Motor neuron (in vitro differentiated cells): Measurements from ENCODE around the gene TRPM8. TPM values are rescaled to one million over a fixed set of nuclear protein-coding genes. Genes with fewer than 3 reads are reported as not detected.
"Not testable (repeated sequence)": the region's sequence is repeated elsewhere in the genome, so short reads cannot be mapped to it uniquely, and the experiment has no call there.

ENCODE experiments used
- ATAC-seq, 8 experiments: fragments of 200-7000 bp; cut with Tn5 transposase; replicated peaks in 6 of 8; 2 replicates each; pipeline ENCODE4 v1.8.0; 2021; ENCODE audit warnings: mild to moderate bottlenecking in 8 of 8, moderate library complexity in 8 of 8
- H3K27ac ChIP-seq, 2 donors: fragments of 250-450 bp; sonication (Bioruptor Pico); 2 replicates each; pipeline ENCODE4 v1.9.0; 2021; ENCODE audit warnings: antibody characterized with exemption in 2 of 2, mild to moderate bottlenecking in 2 of 2, moderate library complexity in 1 of 2
- H3K4me1 ChIP-seq, 2 donors: fragments of 250-450 bp; sonication (Bioruptor Pico); replicated peaks in 1 of 2; 2 replicates each; pipeline ENCODE4 v1.6.1; 2021; ENCODE audit warnings: antibody characterized with exemption in 2 of 2, mild to moderate bottlenecking in 2 of 2, moderate library complexity in 1 of 2
- H3K4me3 ChIP-seq, 5 donors: fragments of 250-450 bp; sonication (Bioruptor Pico); 2 replicates each; pipeline ENCODE4 v1.9.0; 2021; ENCODE audit warnings: antibody characterized with exemption in 5 of 5, mild to moderate bottlenecking in 5 of 5, moderate library complexity in 4 of 5
- WGBS, 10 experiments: fragments of 450-650 bp; shearing (Covaris generic); methylation state at CpG; one replicate each; pipeline ENCODE4 v1.0.0; 2022; 5-methylcytosine and 5-hydroxymethylcytosine counted together
- in situ Hi-C, 9 experiments: fragments of 400-800 bp; cut with MboI; loops; one replicate each; pipeline ENCODE4 v1.15.0; 2021; ENCODE audit warnings: low sequenced_read_pairs in 9 of 9, low pct_unique_long_range_greater_than_20kb in 2 of 9; ENCODE audit not compliant: unreplicated experiment in 9 of 9
- total RNA-seq, 8 experiments: library from RNA; unstranded; fragments of 300-600 nt; gene quantifications; 2 replicates each; pipeline versions ENCODE4 v1.2.3 to v1.2.4, GENCODE V29; 2022

The TRPM8 gene
- total RNA-seq, 8 experiments from 2014 or later = 0.16 to 4.1 (median 1.7) TPM; not detected in 1

DNA sequence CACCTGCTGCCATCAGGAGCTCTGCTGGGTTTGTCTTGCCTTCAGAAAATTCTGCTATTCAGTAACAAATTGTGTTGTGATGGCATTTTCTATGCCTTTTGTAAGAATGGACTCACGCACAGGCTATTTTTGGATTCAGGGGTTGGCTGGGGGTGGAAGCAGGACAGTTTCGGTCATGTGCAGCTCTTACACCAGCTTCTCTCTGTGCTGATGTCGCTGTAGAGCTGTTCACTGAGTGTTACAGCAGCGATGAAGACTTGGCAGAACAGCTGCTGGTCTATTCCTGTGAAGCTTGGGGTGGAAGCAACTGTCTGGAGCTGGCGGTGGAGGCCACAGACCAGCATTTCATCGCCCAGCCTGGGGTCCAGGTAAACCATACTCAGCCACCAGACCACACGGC is 49.2 kb downstream of the TRPM8 start:
- Histone ChIP-seq H3K27ac (no peak overlapping the region), H3K4me1 (peaks cover 6 to 8% of the 10 kb centered on the region in 2 donors), H3K4me3 (no peak overlapping the region)
- in situ Hi-C loops = loop anchor here in 1 of 9 experiments (25.0 kb wide), 1 partner anchor 571 kb away; no protein-coding TSS in a partner anchor
- WGBS, 10 experiments = 33 to 100% (median 60%) methylated on average over 1 to 5 of the region's 7 CpGs; no CpG with 5 or more reads in 3 of the 10 experiments
- peak in 5 of 8 experiments; percentile 80 to 94 (median 88) for ATAC-seq

GRCh38 chr2:233967164-233967563 is 50.0 kb downstream of the TRPM8 start:
- WGBS, 10 experiments = 29 to 100% (median 100%) methylated on average over 1 to 2 of the region's 2 CpGs; no CpG with 5 or more reads in 5 of the 10 experiments
- Histone ChIP-seq H3K27ac (no peak overlapping the region), H3K4me1 (peaks cover 6 to 8% of the 10 kb centered on the region in 2 donors), H3K4me3 (no peak overlapping the region)
- in situ Hi-C loops = loop anchor here in 1 of 9 experiments (25.0 kb wide), 1 partner anchor 570 kb away; no protein-coding TSS in a partner anchor
- no peak for ATAC-seq

DNA sequence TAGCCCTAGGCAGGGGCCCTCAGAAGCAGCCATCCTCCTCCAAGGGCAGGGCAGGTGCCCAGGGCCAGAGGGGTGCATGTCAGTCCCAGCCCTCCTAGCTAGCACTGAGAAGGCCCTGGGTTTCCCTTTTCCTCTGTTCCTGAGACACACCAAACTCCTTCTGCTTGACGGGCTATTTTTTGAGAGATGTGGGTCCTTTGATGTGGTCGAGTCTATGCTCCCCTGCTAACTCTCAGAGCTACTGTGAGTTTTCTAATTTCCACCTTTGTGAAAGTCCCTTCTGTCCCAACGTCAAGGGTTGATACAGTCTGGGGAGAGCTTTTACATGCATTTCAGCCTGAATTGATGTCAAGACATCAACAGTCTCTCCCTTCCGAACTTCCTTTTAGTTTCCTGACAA is 51.4 kb downstream of the TRPM8 start:
- in situ Hi-C loops = loop anchor here in 1 of 9 experiments (25.0 kb wide), 1 partner anchor 569 kb away; no protein-coding TSS in a partner anchor
- ATAC-seq = no peak
- Histone ChIP-seq H3K27ac (no peak overlapping the region), H3K4me3 (no peak overlapping the region), H3K4me1 (peaks cover 7 to 9% of the 10 kb centered on the region in 2 donors)
- WGBS, 10 experiments = 49 to 86% (median 78%) methylated on average over 1 to 3 of the region's 4 CpGs; no CpG with 5 or more reads in 3 of the 10 experiments

DNA sequence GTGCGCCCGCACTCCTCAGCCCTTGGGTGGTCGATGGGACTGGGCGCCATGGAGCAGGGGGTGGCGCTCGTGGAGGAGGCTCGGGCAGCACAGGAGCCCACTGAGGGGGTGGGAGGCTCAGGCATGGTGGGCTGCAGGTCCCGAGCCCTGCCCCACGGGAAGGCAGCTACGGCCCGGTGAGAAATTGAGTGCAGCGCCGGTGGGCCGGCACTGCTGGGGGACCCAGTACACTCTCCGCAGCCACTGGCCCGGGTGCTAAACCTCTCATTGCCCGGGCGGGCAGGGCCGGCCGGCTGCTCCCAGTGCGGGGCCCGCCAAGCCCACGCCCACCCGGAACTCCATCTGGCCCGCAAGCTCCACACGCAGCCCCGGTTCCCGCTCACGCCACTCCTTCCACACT is 55.3 kb downstream of the TRPM8 start:
- WGBS, 10 experiments = 80 to 100% methylated on average over 1 to 6 of the region's 29 CpGs; no CpG with 5 or more reads in 8 of the 10 experiments
- H3K27ac ChIP-seq, H3K4me3 ChIP-seq, ATAC-seq: not testable (repeated sequence)
- in situ Hi-C loops = loop anchor here in 1 of 9 experiments (25.0 kb wide), 1 partner anchor 565 kb away; no protein-coding TSS in a partner anchor
- H3K4me1 ChIP-seq = peaks cover 11 to 12% of the 10 kb centered on the region in 2 donors

DNA sequence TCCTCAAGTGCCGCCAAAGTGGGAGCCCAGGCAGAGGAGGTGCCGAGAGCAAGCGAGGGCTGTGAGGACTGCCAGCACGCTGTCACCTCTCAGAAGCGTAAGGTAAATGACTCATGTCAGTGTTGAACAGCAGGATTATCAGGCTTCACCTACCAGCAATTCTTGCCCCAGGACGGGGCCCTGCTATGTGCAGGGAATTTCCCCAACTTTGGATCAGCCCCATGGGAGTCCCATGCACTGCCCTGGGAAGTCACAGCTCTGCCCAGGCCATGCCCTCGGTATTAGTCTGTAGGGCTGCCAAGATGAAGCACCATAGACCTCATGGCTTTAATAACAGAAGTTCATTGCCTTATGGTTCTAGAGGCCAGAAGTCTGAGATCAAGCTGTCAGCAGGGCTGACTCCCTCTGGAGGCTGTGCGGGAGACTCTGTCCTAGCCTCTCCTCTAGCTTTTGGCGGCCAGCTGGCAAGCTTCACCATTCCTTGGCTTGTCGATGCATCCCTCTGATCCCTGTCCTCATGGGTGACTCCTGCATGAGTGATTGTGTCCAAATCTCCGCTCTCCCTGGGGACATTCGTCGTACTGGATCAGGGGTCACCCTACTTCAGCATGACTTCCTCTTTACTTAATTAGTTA is 55.9 kb downstream of the TRPM8 start:
- WGBS, 10 experiments = 75 to 100% (median 97%) methylated on average over 3 to 6 of the region's 13 CpGs; no CpG with 5 or more reads in 4 of the 10 experiments
- Histone ChIP-seq H3K4me3 (no peak overlapping the region), H3K27ac (no peak overlapping the region), H3K4me1 (peaks cover 12 to 15% of the 10 kb centered on the region in 2 donors)
- in situ Hi-C loops = loop anchor here in 1 of 9 experiments (25.0 kb wide), 1 partner anchor 564 kb away; no protein-coding TSS in a partner anchor
- no peak for ATAC-seq

GRCh38 chr2:233973786-233974185 is 56.6 kb downstream of the TRPM8 start:
- Histone ChIP-seq H3K4me1 (peaks cover 12 to 15% of the 10 kb centered on the region in 2 donors), H3K27ac (no peak overlapping the region), H3K4me3 (no peak overlapping the region)
- ATAC-seq = no peak
- WGBS, 10 experiments = 69 to 100% (median 93%) methylated on average over 1 to 5 of the region's 6 CpGs; no CpG with 5 or more reads in 5 of the 10 experiments
- in situ Hi-C loops = loop anchor here in 1 of 9 experiments (25.0 kb wide), 1 partner anchor 564 kb away; no protein-coding TSS in a partner anchor

DNA sequence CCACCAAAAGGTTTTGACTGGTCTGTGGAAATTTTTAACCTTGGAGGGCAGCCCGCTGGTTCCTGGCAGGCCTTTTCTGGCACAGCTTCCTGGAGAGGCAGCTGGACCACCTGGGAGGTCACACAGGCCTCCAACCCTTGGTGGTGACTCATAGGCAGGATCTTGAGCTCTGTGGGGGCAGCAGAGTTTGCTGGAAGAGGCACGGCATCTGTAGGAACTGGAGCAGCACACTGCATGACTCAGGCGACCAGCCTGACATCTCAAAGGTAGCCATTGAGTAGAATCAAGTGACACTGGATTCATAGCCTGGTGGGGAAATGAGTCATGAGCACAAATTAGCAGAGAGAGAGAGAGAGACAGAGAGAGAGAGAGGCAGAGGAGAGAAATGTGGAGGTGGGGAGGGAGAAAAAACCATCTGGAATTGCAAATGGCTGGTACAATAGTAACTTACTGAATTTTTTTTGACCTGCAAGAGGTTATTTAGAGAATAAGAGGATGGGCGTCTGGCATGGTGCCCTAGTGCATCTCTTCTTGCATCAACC is 57.4 kb downstream of the TRPM8 start:
- ATAC-seq = peak; percentile 44 to 97 (median 95)
- in situ Hi-C loops = loop anchor here in 8 of 9 experiments (25.0 kb wide), 3 partner anchors 513 to 1138 kb away; partner anchors contain the start of gene ARL4C (in 1 of the 8)

GRCh38 chr2:233976087-233976486 is 58.9 kb downstream of the TRPM8 start:
- Histone ChIP-seq H3K4me1 (peaks cover 12 to 15% of the 10 kb centered on the region in 2 donors), H3K27ac (no peak overlapping the region), H3K4me3 (no peak overlapping the region)
- no peak for ATAC-seq
- WGBS, 10 experiments = 26 to 89% (median 73%) methylated on average over 1 to 4 of the region's 5 CpGs; no CpG with 5 or more reads in 3 of the 10 experiments
- in situ Hi-C loops = loop anchor here in 7 of 9 experiments (25.0 kb wide), 3 partner anchors 511 to 1136 kb away; partner anchors contain the start of gene ARL4C (in 1 of the 7)

More for the DNA sequence above, 57.4 kb downstream of the TRPM8 start:
- Histone ChIP-seq H3K4me1 (peaks cover 12 to 15% of the 10 kb centered on the region in 2 donors), H3K4me3 (no peak overlapping the region), H3K27ac (no peak overlapping the region)
- WGBS, 10 experiments = 0 to 100% (median 0%) methylated on average over 1 to 2 of the region's 4 CpGs; no CpG with 5 or more reads in 3 of the 10 experiments

- WGBS, 10 experiments = 8 to 85% (median 40%) methylated on average over 3 to 6 of the region's 8 CpGs; no CpG with 5 or more reads in 2 of the 10 experiments
- H3K4me1 ChIP-seq = peaks cover 12 to 15% of the 10 kb centered on the region in 2 donors
- in situ Hi-C loops = loop anchor here in 7 of 9 experiments (25.0 kb wide), 3 partner anchors 511 to 1136 kb away; partner anchors contain the start of gene ARL4C (in 1 of the 7)
- peak; percentile 6 to 75 (median 66) for ATAC-seq
- no peak overlapping the region for H3K27ac ChIP-seq
- H3K4me3 ChIP-seq = no peak overlapping the region
Observed at GRCh38 chr2:233976690-233977294, 59.6 kb downstream of the TRPM8 start.

DNA sequence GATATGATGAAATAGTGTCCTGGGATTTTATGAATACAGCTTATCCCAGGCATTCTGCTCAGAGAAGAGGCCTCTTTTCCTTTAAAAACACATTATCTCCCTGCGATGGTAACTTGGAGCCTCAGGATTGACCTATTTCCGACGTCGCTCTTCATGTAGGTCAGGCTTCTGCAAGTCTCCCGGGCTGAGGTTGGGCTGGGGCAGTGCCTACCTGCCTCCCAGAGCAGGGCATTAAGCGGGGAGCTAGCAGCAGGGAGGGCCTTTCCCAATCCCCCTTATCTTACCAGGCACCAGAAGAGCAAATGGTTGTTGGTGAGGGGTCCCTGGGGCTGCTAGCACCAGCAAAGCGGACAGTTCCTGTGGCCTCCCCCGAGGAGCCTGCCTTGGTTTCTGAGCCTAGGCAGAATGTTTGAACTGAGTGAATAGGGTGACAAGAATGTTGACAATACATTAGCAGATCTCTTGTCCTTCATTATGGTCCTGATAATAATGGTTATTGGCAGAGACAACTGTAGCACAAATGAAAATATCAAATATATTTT is 60.2 kb downstream of the TRPM8 start:
- peak in 1 of 8 experiments; percentile 7 for ATAC-seq
- in situ Hi-C loops = loop anchor here in 7 of 9 experiments (25.0 kb wide), 3 partner anchors 510 to 1135 kb away; partner anchors contain the start of gene ARL4C (in 1 of the 7)
- Histone ChIP-seq H3K4me3 (no peak overlapping the region), H3K4me1 (peaks cover 12 to 15% of the 10 kb centered on the region in 2 donors), H3K27ac (peak overlapping the region in 1 of 2 donors; percentile 60)
- 0 to 80% (median 48%) methylated on average over 1 to 6 of the region's 8 CpGs; no CpG with 5 or more reads in 4 of the 10 experiments for WGBS, 10 experiments

- 5 to 82% (median 57%) methylated on average over 3 to 4 of the region's 4 CpGs; no CpG with 5 or more reads in 2 of the 10 experiments for WGBS, 10 experiments
- H3K4me3 ChIP-seq = no peak overlapping the region
- ATAC-seq = peak in 2 of 8 experiments; percentile 36 to 38
- H3K27ac ChIP-seq = no peak overlapping the region
- H3K4me1 ChIP-seq = peaks cover 7 to 11% of the 10 kb centered on the region in 2 donors
- in situ Hi-C loops = loop anchor here in 7 of 9 experiments (25.0 kb wide), 3 partner anchors 508 to 1133 kb away; partner anchors contain the start of gene ARL4C (in 1 of the 7)
Observed at GRCh38 chr2:233979748-233980147, 62.6 kb downstream of the TRPM8 start.
